ENCODE data around the gene DDX39B. TPM values are rescaled to one million over a fixed set of nuclear protein-coding genes. Genes with fewer than 3 reads are reported as not detected.

The DDX39B gene
- total RNA-seq, 1 donor from 2014 or later: 412 TPM

DNA sequence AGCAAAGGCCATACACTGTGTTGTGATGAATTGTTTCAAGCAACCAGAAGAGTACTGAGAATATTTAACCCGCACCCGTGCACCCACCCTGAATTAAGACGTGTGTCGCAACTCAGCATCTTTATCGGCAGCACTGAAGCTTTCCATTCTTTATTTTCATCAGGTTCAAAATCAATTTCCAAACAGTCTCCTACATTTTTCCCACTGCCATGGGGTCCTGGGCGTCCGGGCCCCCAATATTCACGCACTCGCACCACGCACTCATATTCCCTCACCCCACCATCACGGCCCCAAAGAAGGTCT lies 38.6 kb upstream of the DDX39B start:
- no peaks in the 10 kb centered on the region for H3K27me3 ChIP-seq (ENCODE audit: control insufficient read depth, insufficient read depth, low read length)
- TF ChIP-seq, protein P1, sequence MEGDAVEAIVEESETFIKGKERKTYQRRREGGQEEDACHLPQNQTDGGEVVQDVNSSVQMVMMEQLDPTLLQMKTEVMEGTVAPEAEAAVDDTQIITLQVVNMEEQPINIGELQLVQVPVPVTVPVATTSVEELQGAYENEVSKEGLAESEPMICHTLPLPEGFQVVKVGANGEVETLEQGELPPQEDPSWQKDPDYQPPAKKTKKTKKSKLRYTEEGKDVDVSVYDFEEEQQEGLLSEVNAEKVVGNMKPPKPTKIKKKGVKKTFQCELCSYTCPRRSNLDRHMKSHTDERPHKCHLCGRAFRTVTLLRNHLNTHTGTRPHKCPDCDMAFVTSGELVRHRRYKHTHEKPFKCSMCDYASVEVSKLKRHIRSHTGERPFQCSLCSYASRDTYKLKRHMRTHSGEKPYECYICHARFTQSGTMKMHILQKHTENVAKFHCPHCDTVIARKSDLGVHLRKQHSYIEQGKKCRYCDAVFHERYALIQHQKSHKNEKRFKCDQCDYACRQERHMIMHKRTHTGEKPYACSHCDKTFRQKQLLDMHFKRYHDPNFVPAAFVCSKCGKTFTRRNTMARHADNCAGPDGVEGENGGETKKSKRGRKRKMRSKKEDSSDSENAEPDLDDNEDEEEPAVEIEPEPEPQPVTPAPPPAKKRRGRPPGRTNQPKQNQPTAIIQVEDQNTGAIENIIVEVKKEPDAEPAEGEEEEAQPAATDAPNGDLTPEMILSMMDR (IDR thresholded peaks at IDR 0.05; ENCODE audit: insufficient read depth, low read length, poor library complexity, severe bottlenecking): no peak
- peak overlapping the region; percentile 85 for H3K4me3 ChIP-seq (ENCODE audit: low read depth, low read length)
- DNase-seq (ENCODE audit: low read depth): no peak
- H3K36me3 ChIP-seq (ENCODE audit: control insufficient read depth, insufficient read depth, low read length): no peaks in the 10 kb centered on the region

DNA sequence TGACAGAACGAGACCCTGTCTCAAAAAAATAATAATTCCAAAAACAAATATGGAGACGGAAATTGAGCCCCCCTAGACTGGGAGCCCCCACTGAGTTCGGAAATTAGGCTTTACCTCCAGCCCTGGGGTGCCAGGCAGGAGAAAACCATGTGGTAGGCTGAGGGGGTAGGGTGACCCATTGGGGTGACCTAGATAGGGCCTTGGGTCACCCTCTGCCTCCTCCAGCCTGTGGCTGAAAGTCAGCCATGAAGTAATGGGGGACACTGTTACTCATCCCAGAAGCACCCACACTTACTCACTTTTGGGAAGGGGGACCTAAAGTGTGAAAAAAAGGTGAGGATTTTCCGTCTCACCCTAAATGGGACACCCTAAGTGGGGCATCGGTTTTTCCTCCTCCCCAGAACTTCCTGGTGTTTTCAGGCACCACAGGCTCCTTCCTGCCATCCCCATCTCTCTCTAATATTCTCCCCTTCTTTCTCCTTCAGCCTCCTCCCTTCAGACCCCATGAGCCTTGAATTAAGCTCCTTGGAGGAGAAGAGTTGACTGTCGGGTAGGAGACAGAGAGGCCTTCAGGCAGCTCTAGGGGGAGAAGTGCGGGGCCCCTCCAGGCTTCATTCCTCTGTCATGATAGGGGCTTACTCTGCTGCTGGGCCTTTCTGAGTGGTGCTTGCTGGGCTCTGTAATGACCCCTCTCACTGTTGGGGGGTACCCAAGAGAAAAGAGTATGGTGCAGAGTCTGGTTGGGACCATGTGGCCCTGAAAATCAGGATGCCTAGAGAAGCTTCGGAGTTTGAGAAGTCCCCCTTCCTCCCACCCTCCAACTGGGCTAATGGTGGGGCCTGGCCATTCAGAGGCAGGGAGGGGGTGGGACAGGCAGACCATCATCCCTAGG lies 38.0 kb upstream of the DDX39B start:
- no peaks in the 10 kb centered on the region for H3K36me3 ChIP-seq (ENCODE audit: control insufficient read depth, insufficient read depth, low read length)
- no peaks in the 10 kb centered on the region for H3K27me3 ChIP-seq (ENCODE audit: control insufficient read depth, insufficient read depth, low read length)
- H3K4me3 ChIP-seq (ENCODE audit: low read depth, low read length): no peak overlapping the region
- no peak for DNase-seq (ENCODE audit: low read depth)
- TF ChIP-seq, protein P1 (IDR thresholded peaks at IDR 0.05; ENCODE audit: insufficient read depth, low read length, poor library complexity, severe bottlenecking): no peak

DNA sequence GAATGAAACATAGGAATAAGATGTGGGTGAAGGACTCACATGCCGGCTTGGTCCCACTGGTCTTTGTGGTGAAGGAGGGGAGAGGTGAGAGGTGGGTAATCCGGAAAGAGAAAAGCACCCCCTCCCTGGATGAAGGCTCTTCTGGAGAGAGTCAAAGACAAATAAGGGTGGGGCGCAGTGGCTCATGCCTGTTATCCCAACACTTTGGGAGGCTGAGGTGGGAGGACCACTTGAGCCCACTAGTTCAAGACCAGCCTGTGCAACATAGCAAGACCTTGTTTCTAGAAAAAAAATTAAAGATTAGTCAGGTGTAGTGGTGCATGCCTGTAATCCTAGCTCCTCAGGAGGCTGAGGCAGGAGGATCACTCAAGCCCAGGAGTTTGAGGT lies 37.3 kb upstream of the DDX39B start:
- TF ChIP-seq, protein P1 (IDR thresholded peaks at IDR 0.05; ENCODE audit: insufficient read depth, low read length, poor library complexity, severe bottlenecking): no peak
- DNase-seq (ENCODE audit: low read depth): no peak
- Histone ChIP-seq H3K36me3 (ENCODE audit: control insufficient read depth, insufficient read depth, low read length) (no peaks in the 10 kb centered on the region), H3K4me3 (ENCODE audit: low read depth, low read length) (no peak overlapping the region), H3K27me3 (ENCODE audit: control insufficient read depth, insufficient read depth, low read length) (no peaks in the 10 kb centered on the region)

DNA sequence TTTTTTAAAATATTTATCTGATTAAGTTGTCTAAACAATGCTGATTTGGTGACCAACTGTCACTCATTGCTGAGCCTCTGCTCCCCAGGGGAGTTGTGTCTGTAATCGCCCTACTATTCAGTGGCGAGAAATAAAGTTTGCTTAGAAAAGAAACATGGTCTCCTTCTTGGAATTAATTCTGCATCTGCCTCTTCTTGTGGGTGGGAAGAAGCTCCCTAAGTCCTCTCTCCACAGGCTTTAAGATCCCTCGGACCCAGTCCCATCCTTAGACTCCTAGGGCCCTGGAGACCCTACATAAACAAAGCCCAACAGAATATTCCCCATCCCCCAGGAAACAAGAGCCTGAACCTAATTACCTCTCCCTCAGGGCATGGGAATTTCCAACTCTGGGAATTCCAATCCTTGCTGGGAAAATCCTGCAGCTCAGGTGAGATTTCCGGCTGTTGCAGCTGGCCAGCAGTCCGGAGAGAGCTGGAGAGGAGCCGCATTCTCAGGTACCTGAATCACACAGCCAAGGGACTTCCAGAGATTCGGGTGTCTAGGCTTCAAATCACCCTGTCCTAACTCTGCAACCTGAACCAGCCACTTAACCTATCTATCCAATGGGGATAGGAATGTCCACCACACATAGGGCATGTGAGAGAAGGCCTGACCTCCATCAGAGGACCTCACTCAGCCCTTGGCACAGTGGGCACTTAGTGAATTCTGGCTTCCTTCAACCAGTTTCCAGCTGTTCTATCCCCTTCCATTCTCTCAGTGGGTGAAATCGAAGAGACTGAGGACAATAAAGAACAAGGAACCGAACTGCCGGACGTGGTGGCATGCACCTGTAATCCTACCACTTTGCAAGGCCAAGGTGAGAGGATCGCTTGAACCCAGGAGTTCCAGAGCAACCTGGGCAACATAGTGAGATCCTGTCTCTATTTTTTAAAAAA lies 36.6 kb upstream of the DDX39B start:
- peak; percentile 67 for DNase-seq (ENCODE audit: low read depth)
- H3K27me3 ChIP-seq (ENCODE audit: control insufficient read depth, insufficient read depth, low read length): no peaks in the 10 kb centered on the region
- TF ChIP-seq, protein P1 (IDR thresholded peaks at IDR 0.05; ENCODE audit: insufficient read depth, low read length, poor library complexity, severe bottlenecking): no peak
- no peaks in the 10 kb centered on the region for H3K36me3 ChIP-seq (ENCODE audit: control insufficient read depth, insufficient read depth, low read length)
- H3K4me3 ChIP-seq (ENCODE audit: low read depth, low read length): no peak overlapping the region

DNA sequence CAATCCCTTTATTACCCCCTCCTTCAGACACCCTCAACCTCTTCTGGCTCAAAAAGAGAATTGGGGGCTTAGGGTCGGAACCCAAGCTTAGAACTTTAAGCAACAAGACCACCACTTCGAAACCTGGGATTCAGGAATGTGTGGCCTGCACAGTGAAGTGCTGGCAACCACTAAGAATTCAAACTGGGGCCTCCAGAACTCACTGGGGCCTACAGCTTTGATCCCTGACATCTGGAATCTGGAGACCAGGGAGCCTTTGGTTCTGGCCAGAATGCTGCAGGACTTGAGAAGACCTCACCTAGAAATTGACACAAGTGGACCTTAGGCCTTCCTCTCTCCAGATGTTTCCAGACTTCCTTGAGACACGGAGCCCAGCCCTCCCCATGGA lies 35.8 kb upstream of the DDX39B start:
- no peak overlapping the region for H3K4me3 ChIP-seq (ENCODE audit: low read depth, low read length)
- no peaks in the 10 kb centered on the region for H3K27me3 ChIP-seq (ENCODE audit: control insufficient read depth, insufficient read depth, low read length)
- no peak for DNase-seq (ENCODE audit: low read depth)
- TF ChIP-seq, protein P1 (IDR thresholded peaks at IDR 0.05; ENCODE audit: insufficient read depth, low read length, poor library complexity, severe bottlenecking): no peak
- H3K36me3 ChIP-seq (ENCODE audit: control insufficient read depth, insufficient read depth, low read length): no peaks in the 10 kb centered on the region

All from kidney epithelial cell (primary cell).